ENCODE measurements around the gene CXCR5. TPM values are rescaled to one million over a fixed set of nuclear protein-coding genes. Genes with fewer than 3 reads are reported as not detected.

The CXCR5 gene
- total and polyA plus RNA-seq, 10 of the 15 experiments (the other 5 are each of a cell fraction or from before 2014, with no cell fraction given): 0.03 to 0.63 (median 0.25) TPM

DNA sequence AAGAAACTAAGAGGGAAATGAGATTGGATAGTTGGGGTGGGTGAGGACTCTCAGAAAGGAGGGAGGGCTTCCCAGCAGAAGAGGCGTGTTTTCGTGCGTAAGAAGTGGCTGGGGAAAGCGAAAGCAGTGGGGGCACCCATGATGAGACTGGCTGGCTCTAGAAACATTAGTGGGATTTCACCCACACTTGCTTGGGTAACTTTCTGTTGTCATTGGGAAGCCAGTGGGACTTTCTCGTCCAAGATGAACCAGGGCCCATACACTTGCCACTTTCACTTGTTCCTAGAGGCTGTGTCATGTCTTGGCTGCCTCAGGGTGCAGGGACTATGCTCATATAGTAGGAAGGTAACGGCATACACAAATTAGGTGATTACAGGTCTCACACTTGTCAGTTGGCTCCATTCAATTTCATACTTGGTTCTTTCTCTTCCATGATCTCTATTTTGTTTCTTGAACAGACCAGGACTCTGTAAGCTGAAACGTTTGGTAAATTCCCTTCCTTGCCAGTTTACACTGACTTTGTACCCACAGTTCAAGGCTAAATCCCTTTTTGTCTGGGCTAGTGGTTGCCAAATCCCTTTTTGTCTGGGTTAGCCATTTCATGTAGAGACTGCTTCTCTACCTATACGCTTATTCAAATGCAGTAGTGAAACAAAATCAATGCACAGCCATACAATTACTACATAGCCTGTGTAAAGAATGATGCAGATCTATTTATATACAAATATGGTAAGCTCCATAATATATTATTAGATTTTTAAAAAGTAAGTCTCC, 42.0 kb upstream of the CXCR5 start:
- Histone ChIP-seq H3K79me2 (ENCODE audit: control insufficient read depth, insufficient read depth, low read length) (no peaks in the 10 kb centered on the region), H3K9me3 (replicated peaks; ENCODE audit: control insufficient read depth, insufficient read depth, low read length) (no peaks in the 10 kb centered on the region), H2AFZ (ENCODE audit: control insufficient read depth, low read depth, low read length) (peak overlapping the region; percentile 70), H3K27me3 (replicated peaks in 1 of 2; ENCODE audit: control insufficient read depth in 2 of 2, insufficient read depth in 2 of 2, low read length in 1 of 2) (no peaks in the 10 kb centered on the region; a peak in 1 of 4 replicates), H3K36me3 (ENCODE audit: control insufficient read depth in 2 of 2, insufficient read depth in 2 of 2, low read length in 1 of 2) (no peaks in the 10 kb centered on the region), H3K9ac (ENCODE audit: control insufficient read depth, insufficient read depth, low read length) (no peak overlapping the region), H3K4me1 (ENCODE audit: control insufficient read depth, insufficient read depth, low read length) (peaks cover 32% of the 10 kb centered on the region), H3K4me3 (peak overlapping the region; percentile 57), H3K4me2 (ENCODE audit: control insufficient read depth, insufficient read depth) (peak overlapping the region; percentile 76), H4K20me1 (ENCODE audit: control insufficient read depth, insufficient read depth) (no peaks in the 10 kb centered on the region), H3K27ac (ENCODE audit: control insufficient read depth, insufficient read depth) (peak overlapping the region; percentile 51)
- ChIA-PET CTCF (interaction anchor here (0.6 to 1.3 kb wide), 3 partner anchors 21 to 53 kb away, joined by 3 read pairs; partner anchors contain the start of gene DDX6), SMC1A (ENCODE audit: uncharacterized antibody, unreplicated experiment) (interaction anchor here (1.0 to 8.2 kb wide), 5 partner anchors 21 to 52 kb away, joined by 3 to 59 read pairs (median 5); partner anchors contain the start of gene CXCR5), RAD21 (ENCODE audit: unreplicated experiment) (interaction anchor here (0.5 to 4.7 kb wide), 3 partner anchors 14 to 127 kb away, joined by 3 to 47 read pairs (median 4); no protein-coding TSS in a partner anchor), POLR2A (interaction anchor here (0.7 to 1.0 kb wide), 2 partner anchors 21 to 49 kb away, joined by 3 to 5 read pairs; no protein-coding TSS in a partner anchor)
- intact Hi-C loops (cut with micrococcal nuclease; ENCODE audit: unreplicated experiment) (no loop called here), in situ Hi-C loops (cut with MboI) (no loop called here)
- peak; percentile 76 for ATAC-seq
- BruUV-seq (replicated peaks): no TSS peak
- 7% methylated on average over 8 of the region's 8 CpGs for WGBS (ENCODE audit: insufficient coverage, insufficient replicate concordance, low lambda C conversion rate, missing lambda C conversion rate)
- peak; percentile 64 for DNase-seq (ENCODE audit: low read depth, low spot score)
- peak; percentile 56 for FAIRE-seq
- TF ChIP-seq, protein P1, sequence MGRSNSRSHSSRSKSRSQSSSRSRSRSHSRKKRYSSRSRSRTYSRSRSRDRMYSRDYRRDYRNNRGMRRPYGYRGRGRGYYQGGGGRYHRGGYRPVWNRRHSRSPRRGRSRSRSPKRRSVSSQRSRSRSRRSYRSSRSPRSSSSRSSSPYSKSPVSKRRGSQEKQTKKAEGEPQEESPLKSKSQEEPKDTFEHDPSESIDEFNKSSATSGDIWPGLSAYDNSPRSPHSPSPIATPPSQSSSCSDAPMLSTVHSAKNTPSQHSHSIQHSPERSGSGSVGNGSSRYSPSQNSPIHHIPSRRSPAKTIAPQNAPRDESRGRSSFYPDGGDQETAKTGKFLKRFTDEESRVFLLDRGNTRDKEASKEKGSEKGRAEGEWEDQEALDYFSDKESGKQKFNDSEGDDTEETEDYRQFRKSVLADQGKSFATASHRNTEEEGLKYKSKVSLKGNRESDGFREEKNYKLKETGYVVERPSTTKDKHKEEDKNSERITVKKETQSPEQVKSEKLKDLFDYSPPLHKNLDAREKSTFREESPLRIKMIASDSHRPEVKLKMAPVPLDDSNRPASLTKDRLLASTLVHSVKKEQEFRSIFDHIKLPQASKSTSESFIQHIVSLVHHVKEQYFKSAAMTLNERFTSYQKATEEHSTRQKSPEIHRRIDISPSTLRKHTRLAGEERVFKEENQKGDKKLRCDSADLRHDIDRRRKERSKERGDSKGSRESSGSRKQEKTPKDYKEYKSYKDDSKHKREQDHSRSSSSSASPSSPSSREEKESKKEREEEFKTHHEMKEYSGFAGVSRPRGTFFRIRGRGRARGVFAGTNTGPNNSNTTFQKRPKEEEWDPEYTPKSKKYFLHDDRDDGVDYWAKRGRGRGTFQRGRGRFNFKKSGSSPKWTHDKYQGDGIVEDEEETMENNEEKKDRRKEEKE (IDR thresholded peaks at IDR 0.05): no peak
- TF ChIP-seq ZNF274 (IDR thresholded peaks at IDR 0.05; ENCODE audit: insufficient read depth, insufficient read length) (no peak), BACH1 (IDR thresholded peaks at IDR 0.05; ENCODE audit: borderline replicate concordance) (no peak; the same call in 1 of the 2 replicates), MYC (IDR thresholded peaks at IDR 0.05; ENCODE audit: insufficient read depth, insufficient read length, insufficient replicate concordance, low read length, severe bottlenecking) (no peak), HDGF (IDR thresholded peaks at IDR 0.05) (no peak), SIN3A (IDR thresholded peaks at IDR 0.05; ENCODE audit: low read depth, low read length) (no peak), SMAD5 (IDR thresholded peaks at IDR 0.05; ENCODE audit: low read depth) (no peak), ZZZ3 (IDR thresholded peaks at IDR 0.05; ENCODE audit: control insufficient read depth, insufficient read length, low read depth) (no peak), ZSCAN29 (IDR thresholded peaks at IDR 0.05) (no peak), CHD1 (IDR thresholded peaks at IDR 0.05; ENCODE audit: low read depth, low read length) (no peak), SMARCA5 (IDR thresholded peaks at IDR 0.05) (0 out of 2 replicates have a peak, but pooled peaks have one; percentile 27)
- TF ChIP-seq, protein P2, sequence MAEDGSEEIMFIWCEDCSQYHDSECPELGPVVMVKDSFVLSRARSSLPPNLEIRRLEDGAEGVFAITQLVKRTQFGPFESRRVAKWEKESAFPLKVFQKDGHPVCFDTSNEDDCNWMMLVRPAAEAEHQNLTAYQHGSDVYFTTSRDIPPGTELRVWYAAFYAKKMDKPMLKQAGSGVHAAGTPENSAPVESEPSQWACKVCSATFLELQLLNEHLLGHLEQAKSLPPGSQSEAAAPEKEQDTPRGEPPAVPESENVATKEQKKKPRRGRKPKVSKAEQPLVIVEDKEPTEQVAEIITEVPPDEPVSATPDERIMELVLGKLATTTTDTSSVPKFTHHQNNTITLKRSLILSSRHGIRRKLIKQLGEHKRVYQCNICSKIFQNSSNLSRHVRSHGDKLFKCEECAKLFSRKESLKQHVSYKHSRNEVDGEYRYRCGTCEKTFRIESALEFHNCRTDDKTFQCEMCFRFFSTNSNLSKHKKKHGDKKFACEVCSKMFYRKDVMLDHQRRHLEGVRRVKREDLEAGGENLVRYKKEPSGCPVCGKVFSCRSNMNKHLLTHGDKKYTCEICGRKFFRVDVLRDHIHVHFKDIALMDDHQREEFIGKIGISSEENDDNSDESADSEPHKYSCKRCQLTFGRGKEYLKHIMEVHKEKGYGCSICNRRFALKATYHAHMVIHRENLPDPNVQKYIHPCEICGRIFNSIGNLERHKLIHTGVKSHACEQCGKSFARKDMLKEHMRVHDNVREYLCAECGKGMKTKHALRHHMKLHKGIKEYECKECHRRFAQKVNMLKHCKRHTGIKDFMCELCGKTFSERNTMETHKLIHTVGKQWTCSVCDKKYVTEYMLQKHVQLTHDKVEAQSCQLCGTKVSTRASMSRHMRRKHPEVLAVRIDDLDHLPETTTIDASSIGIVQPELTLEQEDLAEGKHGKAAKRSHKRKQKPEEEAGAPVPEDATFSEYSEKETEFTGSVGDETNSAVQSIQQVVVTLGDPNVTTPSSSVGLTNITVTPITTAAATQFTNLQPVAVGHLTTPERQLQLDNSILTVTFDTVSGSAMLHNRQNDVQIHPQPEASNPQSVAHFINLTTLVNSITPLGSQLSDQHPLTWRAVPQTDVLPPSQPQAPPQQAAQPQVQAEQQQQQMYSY (CRISPR knock-in tag; IDR thresholded peaks at IDR 0.05): no peak
- TF ChIP-seq, protein P3, sequence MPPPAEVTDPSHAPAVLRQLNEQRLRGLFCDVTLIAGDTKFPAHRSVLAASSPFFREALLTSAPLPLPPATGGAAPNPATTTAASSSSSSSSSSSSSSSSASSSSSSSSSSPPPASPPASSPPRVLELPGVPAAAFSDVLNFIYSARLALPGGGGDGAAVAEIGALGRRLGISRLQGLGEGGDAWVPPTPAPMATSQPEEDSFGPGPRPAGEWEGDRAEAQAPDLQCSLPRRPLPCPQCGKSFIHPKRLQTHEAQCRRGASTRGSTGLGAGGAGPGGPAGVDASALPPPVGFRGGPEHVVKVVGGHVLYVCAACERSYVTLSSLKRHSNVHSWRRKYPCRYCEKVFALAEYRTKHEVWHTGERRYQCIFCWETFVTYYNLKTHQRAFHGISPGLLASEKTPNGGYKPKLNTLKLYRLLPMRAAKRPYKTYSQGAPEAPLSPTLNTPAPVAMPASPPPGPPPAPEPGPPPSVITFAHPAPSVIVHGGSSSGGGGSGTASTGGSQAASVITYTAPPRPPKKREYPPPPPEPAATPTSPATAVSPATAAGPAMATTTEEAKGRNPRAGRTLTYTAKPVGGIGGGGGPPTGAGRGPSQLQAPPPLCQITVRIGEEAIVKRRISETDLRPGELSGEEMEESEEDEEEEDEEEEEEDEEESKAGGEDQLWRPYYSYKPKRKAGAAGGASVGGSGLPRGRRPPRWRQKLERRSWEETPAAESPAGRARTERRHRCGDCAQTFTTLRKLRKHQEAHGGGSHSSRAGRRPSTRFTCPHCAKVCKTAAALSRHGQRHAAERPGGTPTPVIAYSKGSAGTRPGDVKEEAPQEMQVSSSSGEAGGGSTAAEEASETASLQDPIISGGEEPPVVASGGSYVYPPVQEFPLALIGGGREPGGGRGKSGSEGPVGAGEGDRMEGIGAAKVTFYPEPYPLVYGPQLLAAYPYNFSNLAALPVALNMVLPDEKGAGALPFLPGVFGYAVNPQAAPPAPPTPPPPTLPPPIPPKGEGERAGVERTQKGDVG (CRISPR knock-in tag; IDR thresholded peaks at IDR 0.05): no peak
